EH (cell line): Measurements from ENCODE around the gene TCERG1L.

ENCODE experiments used
- DNase-seq: peaks from one replicate; pipeline ENCODE4 v3.0.0-alpha.2; 2015; ENCODE audit warnings: low read depth

The TCERG1L gene

GRCh38 chr10:131226446-131227162 lies 84.9 kb downstream of the TCERG1L start:
- DNase-seq: no peak

DNA sequence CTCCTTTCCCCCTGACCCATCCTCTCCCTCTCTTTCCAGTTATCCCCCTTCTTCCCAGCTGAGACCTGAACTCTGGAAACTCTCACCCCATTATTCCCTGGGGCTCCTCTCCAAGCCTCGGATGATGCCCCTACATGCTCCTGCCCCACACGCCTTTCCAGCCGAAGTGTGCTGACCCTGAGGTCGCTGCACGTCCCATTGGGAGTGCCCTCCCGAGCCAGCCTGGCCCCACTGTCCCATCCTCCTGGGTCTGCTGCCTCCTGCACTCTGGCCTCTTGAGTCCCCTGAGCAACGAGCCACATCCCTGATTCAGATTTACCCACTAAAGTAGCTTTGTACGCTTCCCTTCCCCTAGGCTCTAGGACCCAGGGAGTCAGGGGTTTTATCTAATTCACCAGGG lies 87.4 kb downstream of the TCERG1L start:
- no peak for DNase-seq

- DNase-seq: no peak
Observed at GRCh38 chr10:131223422-131223821, 88.1 kb downstream of the TCERG1L start.

GRCh38 chr10:131222986-131223385 lies 88.5 kb downstream of the TCERG1L start:
- no peak for DNase-seq

- DNase-seq: no peak
Observed at GRCh38 chr10:131221632-131222277, 89.8 kb downstream of the TCERG1L start.

GRCh38 chr10:131220601-131221171 lies 90.8 kb downstream of the TCERG1L start:
- DNase-seq: no peak

GRCh38 chr10:131219955-131220489 lies 91.5 kb downstream of the TCERG1L start:
- DNase-seq: no peak

DNA sequence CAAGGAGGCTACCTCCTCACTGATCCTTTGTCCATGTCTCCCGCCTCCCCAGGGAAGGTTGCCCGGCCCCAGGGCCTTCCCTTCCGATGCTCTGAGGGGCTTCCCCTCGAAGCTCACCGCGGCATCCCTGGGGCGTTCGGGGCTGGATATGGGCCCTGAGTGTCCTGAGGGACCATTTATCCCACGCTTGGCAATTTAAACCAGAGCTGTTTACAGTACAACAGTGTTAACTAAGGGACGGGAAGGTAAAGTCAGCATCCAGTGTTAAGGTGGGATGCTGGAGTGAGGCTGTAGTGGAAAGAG lies 92.0 kb downstream of the TCERG1L start:
- DNase-seq: no peak

GRCh38 chr10:131218811-131219583 lies 92.5 kb downstream of the TCERG1L start:
- no peak for DNase-seq

DNA sequence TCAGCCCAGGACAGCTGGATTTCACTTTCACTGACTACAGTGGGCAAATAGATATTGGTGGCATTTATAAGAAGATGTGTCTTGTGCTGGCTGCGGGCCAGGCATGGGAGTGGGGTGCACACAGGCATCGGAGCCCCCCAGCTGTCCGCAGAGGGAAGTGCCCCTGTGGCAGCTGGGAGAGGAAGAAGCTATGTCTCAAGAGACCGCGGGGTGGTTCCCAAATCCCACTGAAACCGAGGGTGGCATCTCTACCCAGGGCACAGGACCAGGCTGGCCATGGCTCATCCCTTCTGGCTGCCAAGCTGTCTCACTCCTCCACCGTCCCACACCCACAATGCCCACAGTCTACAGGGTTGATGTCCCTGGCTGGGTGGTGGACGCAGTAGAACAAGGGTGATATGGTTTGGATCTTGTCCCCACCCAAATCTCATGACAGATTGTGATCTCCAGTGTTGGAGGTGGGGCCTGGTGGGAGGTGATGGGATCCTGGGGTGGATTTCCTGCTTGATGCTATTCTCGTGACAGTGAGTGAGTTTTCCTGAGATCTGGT lies 94.8 kb downstream of the TCERG1L start:
- no peak for DNase-seq

DNA sequence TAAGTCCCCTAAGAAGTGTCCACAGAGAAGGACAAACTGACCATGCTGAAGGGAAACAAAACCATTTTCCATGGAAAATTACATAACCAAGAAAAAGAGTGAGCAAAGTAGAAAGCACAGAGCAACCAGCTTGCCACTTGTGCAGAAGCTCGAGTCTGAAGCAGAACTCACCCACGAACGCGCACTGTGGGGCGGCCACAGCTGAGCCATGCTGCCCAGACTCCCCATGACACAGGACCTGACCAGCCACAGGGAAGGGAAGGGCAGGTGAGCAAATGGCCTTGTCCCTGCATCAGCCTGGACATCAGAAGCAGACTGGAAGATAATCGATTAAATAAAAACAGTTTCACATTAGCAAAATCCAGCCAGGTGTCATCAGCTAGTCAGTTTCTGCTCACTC lies 95.7 kb downstream of the TCERG1L start:
- no peak for DNase-seq

GRCh38 chr10:131214521-131215244 lies 96.8 kb downstream of the TCERG1L start:
- no peak for DNase-seq

DNA sequence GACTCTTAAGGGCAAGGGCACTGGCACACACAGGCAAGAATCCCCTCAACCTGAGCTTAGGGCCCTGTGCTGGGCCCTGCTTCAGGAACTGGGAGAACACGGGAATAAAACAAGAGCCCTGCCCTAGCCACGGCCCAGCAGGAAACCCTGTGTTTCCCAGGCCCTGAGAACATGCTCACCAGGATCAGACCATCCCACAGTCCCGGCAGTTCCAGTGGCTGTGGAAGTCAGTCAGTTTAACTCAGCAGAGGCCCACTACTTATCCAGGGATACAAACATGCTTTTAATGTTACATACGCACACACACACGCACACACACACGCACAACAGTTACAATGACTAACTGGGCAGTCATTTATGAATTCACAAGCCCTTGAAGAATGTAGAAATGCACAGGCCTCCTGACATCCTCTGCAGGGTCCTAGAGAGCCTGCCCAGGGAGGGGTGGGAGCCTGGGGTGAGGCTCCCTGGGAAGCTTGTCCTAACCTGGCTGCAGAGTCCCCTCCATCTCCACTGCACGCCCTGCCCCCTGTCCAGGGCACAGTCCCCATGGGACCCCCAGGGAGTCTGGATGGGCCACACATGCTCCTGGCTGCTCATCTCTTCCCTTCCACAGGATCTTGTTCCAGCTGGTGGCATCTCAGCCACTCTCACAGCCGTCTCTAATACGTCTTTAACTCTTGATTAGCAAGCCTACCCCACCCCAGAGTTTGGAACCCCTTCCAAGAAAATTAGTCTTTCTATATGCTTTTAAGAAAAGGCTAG lies 97.6 kb downstream of the TCERG1L start:
- no peak for DNase-seq

DNA sequence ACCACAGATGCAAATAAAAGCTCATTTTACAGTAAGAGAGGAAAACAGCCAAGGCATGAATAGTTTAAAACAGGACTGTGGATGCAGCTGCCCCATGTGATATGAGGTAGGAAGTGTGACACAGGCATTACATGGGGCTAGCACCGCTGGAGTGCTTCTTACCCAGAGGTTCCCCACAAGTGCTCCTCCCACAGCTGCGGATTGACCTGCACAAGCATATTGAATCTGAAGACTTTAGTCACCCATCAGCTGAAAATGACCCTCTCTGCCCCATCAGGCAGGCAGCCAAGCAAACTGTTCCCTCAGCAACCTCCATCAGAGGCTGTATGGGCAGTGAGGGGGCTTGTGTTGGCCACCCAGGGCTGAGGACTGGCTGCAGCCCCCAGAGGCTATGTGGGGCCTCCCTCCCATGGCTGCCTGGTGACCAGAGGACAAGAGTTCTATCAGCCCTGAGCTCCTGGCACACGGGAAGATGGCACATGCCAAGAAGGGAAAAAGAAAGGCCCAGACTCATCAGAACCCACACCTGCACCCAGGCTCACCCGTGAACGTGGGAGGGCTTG lies 98.7 kb downstream of the TCERG1L start:
- no peak for DNase-seq

DNA sequence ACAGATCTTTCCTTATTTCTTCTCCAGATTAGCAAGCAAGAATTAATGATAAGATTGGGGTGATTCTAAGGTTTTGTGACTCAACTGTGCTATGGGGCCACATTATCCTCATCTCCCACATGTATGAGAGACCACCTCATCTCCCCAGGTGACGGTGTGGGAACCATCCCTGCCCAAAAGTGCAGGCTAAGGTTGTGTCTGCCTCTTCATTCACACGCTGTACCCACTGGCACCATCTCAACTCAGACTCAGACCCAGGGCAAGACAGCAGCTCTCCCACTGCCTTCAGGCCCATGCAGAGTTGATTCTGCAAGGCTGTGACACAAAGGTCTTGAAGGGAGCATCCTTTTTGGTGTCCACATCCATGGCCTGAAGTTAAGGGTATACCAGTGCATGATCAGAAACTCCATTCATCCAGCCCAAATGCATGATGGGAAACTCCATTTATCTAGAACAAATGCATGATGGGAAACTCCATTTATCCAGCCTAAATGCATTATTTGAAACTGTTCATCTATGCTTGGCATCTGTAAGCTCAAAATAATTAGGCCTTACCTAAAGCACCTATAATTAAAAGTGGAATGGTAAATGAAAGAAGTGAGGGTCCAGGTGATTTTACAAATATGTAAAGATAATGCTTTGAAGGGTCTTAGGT lies 99.4 kb downstream of the TCERG1L start:
- DNase-seq: no peak

DNA sequence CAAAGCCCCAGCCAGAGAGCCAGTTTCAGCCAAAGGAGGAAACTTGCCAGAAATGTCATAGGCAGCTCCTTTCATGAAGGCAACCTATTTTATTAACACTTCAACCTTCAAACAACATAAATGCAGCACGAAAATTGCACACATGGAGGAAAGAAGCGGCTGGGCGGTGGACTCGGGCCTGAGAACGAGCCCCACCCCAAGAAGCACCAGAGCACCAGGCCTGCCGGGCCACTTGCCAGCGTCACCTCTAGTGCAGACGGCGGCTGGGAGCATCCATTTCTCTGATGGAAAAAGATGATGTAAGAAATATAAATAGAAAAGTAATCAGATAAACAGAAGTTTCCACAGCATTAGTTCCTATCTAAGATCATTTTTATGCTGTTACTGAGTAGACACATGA lies 100.0 kb downstream of the TCERG1L start:
- no peak for DNase-seq

GRCh38 chr10:131211146-131211545 lies 100.4 kb downstream of the TCERG1L start:
- no peak for DNase-seq

DNA sequence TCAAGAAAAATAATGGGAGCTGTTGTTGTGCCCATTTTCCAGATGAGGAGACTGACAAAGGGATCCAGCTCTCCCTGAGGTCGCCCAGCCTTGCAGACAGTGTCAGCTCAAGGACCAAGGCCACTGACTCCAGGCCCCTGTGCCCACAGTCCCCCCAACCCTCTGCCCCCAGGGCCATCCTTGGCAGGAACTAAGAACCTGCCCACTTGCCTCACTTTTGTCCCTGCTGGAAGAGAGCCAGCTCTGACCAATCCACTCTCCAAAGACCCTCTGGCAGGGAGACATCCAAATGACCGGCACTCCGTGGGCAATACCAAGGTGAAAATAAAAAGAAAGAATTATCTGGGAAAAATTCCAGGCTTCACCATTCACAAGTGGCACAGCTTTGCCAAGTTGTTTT lies 101.3 kb downstream of the TCERG1L start:
- DNase-seq: no peak

DNA sequence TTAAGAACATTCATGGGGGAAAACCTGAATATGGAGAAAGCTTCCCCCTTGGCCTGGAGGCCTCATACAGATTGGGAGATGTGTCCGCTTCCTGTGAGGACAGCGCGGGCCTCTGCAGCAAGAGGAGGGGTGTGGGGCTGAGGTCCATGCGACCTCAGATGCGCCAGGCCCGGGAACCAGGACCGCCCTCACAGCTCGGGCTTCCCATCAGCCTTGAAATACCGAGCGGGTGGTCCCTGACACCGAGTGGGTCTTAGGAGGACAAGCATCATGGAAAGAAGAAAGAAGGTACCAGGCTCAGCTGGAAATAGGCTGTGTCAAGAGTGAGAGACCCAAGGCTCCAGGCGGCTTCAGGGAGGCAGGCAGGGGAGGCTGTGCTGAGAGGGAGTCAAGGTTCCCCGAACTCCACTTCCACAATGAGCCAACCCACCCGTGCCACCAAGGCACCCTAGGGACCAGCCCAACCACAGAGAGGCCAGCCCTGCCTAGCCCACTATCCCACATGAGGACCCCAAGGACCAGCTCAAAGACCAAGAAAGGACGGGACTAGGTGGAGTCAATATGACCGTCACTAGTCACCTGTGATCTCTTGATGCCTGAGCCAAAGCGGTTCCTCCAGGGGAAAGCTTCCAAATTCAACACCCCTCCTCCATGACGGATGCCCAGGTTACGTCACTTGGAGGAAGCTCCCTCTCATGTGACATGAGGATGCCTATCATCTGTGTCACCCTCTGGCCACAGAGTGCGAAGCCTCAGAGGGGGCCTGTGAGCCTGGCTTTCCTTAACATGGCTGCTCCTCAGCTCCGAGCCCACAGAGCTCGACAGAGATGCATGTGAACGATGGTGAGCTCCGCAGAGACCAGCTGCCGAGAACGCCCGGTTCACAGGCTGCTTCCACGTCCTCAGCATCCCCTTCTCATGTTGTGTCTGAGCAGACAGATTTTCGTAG lies 103.7 kb downstream of the TCERG1L start:
- no peak for DNase-seq
